ENCODE data around the gene MROH2A.

The MROH2A gene

GRCh38 chr2:233838726-233839446 is 60.8 kb downstream of the MROH2A start:
- no peak for DNase-seq (ENCODE audit: low spot score)

- DNase-seq (ENCODE audit: low spot score), result no peak
Measured at GRCh38 chr2:233839447-233839820, 61.3 kb downstream of the MROH2A start.

DNA sequence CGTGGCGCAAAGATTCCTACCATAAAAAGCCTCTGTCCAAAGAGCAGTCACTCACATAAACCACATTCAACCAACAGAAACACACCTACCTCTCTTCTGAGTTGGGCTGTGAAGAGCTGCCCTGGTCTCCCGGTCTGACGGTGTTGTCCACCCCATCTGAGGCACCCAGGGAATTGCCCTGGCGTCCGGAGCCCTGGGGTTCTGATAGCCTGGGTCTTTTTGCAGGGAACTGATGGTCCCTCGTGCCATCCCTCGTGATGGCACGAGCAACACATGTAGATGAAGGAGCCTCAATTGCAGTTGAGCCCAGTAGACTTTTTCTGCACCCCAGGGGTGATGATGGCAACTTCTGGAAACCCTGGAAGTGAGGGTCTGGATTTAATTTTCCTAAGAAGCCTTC is 62.4 kb downstream of the MROH2A start:
- no peak for DNase-seq (ENCODE audit: low spot score)

DNA sequence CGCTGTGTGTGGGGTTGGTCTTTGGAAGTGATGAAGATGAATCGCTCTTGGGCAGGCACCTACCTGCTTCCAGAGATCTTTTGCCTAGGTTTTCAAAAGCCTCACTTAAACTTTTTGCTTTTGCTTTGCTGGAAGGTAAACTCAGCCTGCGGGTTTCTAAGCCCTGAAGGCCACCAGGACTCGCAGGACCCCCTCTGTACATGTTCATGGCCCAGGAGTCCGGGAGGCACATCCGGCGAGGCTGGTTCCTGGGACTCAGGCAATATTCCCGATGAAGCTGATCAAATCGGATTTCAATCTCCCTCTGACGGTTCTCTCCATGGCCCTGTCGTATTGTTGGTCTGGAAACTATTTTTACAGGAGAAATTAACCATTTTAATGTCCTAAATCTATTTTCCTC is 63.1 kb downstream of the MROH2A start:
- DNase-seq (ENCODE audit: low spot score), result no peak

DNA sequence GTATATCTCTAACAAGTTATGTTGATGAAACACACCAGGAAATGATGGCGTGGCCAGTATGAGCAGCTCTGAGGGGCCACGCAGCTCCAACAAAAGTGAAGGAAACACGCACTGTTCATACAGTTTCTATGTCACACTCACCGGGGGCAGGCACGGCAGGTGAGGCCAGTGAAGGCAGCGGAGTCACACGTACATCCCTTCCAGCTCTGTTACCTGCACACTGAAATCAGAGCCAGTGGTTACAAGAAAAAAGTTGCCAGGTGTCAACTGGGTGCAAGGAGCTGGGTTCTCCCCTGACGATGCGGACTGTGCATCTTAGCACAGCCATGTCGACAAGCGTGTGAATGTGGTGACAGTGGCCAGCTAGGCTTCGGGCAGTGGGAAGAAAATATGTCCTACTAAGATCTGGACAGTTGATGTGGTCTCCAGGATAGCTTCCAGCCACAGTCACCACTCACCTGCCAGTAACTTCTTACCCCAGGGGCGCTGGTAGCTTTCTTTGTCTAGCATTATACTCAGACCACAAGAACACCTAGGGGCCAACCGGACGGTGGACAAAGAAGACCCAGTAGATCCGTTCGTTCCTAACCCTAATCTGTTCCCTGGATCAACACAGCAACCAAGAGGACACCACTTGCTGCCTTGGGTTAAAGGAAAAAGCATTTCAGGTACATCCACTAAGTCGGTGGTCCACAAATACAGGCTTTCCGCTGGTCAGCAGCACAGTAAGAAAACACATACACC is 66.1 kb downstream of the MROH2A start:
- no peak for DNase-seq (ENCODE audit: low spot score)

GRCh38 chr2:233844836-233845235 is 66.7 kb downstream of the MROH2A start:
- no peak for DNase-seq (ENCODE audit: low spot score)

DNA sequence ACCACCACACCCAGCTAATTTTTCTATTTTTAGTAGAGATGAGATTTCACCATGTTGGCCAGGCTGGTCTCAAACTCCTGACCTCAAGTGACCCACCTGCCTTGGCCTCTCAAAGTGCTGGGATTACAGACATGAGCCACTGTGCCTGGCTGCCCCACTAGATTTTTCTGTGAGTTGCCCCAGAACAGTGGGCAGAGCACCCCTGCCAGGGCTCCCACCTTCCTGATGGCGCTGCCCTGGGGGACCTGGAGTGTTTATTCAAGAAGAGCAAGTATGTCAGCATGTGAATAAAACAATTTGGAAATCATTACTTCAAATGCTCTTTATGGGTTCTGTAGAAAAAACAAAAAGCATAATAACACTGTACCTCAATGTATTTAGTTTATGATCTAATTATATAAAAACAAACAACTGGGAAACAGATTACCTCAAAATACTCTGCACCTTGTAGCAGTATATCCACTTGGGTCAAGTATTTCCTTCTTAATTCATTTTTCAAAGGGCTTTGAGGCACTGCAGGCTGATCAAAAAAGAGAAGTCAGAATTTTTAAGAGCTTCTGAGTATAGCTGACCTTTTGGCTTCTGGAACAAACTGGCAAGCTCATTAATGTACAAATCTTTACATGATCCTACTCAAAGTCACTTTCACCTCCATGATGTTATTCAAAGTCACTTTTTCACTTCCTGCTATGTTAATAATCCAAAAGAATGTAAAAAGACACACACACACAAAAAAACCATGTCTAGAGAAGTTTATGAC is 67.4 kb downstream of the MROH2A start:
- no peak for DNase-seq (ENCODE audit: low spot score)

DNA sequence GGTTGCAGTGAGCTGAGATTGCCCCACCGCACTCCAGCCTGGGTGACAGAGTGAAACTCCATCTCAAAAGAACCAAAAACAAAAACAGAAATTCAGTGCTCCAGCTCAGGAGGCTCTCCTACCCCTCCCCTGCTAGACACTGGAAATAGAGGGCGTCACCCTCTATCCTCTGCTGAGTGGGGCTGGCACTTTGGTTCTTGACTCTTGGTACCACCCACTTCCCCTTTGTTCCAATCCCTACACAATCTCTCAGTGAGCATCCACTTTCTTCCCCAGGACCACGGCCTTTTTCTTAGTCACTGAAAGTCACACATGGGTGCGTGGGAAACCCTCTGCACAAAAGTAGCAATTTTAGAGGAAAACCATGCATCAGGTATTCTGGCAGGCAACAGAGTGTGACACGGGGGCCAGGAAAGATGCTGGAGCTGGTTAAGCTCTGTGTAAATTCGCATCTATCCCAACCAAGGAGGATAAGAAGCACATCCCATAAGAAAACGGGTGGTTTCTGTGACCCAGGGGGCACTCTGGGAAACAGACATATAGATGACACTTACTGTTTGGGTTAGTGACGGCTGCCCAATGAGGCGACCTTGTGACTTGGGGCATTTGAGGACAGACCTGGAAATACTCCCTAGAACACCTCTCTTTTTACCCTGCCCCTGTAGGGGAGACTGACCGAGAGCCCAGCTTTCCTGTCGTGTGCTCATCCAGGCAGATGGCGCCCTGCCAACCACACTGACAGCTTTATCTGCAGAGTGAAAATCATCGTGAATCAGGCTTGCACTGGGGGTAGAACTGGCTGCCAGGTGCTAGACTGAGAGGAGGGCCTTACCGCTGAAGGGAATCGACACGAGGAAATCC is 68.5 kb downstream of the MROH2A start:
- DNase-seq (ENCODE audit: low spot score), result peak; percentile 27

DNA sequence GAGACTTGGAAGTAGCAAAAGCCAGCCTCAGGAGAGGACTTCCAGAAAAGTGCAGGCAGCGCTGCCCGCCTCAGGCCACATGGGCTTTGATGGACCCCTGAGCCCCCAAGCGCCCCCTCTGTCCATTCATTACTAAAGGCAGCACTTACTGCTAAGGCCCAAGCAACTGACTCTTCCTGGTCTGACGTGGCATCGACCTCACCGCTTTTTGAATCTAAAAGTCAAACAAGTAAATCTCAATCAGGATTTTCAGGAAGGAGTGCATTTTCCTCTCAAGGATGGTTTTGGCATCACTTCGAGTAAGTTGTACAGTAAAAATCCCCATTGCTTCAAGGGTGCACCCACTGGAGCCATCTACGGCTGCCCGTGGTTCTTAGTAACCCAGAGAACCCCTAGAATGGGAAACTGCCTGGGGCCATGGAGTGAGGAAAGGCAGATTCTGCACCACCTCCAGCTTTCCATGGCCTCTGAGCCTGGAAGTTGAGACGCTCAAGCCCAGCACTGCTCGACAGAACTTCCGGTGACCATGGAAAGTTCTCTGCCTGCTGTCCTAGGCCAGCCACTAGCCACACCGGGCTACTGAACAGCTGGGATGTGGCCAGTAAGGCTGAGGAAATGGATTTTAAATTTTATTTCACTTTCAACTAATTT is 69.2 kb downstream of the MROH2A start:
- DNase-seq (ENCODE audit: low spot score), result no peak

DNA sequence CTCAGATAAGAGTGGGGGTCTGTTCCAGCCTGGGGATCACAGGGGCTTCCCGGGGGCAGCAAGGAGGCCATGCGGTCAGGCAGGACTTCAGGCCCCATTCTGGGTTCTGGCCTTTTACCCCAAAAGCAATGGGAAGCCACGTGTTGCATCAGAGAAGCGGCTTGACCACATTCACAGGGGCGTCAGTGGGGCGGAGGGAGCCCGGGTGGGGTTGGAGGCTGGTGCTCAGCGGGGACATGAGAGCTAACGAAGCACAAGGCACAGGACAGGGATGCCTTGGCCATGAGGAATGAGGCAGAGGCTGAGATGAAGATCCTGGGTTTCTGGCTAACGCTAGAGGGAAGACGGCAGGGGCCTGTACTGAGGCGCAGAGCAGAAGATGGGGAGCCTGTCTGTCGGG is 70.1 kb downstream of the MROH2A start:
- no peak for DNase-seq (ENCODE audit: low spot score)

DNA sequence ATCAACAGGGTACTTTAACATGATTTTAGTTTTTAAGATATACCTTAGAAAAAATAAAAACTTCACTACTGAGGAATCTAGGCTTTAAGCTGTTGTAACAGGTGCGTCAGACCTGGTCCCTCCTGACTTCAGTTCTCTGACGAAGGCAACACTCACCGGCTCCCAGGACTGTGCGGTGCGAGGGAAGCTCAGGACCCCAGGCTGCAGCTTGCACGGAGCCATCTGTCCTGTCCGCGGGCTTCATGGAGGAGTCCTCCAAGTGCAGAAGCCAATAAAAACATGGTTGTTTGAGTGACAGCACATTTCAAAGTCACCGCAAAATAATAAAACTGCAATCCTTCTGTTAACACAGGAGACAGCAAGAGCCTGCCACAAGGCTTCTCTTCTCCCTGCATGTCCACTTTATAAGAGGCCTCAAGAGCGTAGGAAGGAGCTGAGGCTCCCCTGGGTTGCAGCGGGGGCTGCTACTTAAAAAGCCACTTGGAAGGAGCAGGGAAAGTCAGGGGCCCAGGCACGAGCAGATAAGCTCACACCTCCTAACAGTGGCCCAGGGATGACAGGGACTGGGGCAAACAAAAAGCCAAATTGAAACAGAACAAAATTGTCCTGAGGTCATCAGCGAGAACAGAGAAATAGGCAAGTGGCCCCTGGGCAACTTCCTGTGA is 71.6 kb downstream of the MROH2A start:
- no peak for DNase-seq (ENCODE audit: low spot score)

GRCh38 chr2:233850745-233851144 is 72.6 kb downstream of the MROH2A start:
- DNase-seq (ENCODE audit: low spot score), result no peak

DNA sequence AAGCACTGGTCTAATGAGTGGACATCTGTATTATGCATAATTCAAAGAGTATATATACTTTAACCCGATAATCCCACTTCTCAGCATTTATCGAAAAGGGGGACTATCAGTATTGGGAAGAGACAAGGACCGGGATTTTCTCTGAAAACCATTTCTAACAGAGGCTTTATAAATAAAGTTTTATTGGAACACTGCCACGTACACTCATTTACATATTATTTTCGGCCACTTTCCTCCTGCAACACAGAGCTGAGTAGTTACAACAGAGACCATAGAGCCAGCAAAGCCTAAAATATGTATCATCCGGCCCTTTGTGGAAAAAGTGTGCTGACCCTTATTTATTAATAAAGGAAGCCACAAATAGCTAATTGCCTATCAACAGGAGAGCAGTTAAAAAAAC is 73.0 kb downstream of the MROH2A start:
- DNase-seq (ENCODE audit: low spot score), result no peak

DNA sequence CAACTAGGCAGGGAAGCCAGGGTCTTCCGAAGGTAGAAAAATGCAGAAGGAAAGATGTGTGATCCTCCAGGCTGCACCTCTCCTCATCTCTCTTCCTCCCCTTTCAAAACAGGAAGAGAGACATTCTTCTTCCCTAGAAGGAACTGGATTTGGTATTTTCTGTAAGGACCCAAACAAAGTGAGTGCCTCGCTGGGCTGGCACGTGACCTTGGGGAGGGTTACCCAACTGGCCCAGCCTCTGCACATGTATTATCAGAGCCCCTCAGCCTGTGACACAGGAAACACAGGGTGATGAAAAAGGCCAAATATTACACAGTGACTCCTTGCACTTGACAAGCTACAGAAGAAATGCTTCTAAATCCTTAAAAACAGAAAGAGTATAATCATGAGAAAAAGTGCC is 73.9 kb downstream of the MROH2A start:
- DNase-seq (ENCODE audit: low spot score), result peak; percentile 51

GRCh38 chr2:233853353-233853752 is 75.2 kb downstream of the MROH2A start:
- peak; percentile 26 for DNase-seq (ENCODE audit: low spot score)

DNA sequence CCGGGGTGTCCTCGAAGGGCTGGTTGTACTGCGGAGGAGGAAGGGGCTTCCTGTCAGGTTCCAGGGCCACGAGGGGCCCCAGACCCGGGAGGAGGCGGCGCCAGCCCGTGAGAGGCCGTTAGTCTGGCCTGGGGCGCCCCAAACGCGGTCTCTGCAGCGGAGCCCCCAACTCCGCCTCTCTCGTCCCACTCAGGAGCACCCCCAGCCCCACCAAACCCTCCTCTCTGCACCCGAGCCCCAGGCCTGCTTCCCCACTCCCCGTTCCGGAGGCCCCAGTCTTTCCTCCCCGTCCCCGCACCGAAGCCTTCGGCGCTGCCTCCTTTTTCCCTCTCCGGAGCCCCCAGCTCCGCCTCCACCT is 75.7 kb downstream of the MROH2A start:
- DNase-seq (ENCODE audit: low spot score), result no peak

- DNase-seq (ENCODE audit: low spot score), result peak; percentile 95
Measured at GRCh38 chr2:233854241-233854981, 76.3 kb downstream of the MROH2A start, which contains the start of gene HJURP. HJURP (minus strand) TSS chr2:233854535; CDS start chr2:233854500, 35 bp downstream.

- DNase-seq (ENCODE audit: low spot score), result no peak
Measured at GRCh38 chr2:233855345-233855744, 77.2 kb downstream of the MROH2A start.

DNA sequence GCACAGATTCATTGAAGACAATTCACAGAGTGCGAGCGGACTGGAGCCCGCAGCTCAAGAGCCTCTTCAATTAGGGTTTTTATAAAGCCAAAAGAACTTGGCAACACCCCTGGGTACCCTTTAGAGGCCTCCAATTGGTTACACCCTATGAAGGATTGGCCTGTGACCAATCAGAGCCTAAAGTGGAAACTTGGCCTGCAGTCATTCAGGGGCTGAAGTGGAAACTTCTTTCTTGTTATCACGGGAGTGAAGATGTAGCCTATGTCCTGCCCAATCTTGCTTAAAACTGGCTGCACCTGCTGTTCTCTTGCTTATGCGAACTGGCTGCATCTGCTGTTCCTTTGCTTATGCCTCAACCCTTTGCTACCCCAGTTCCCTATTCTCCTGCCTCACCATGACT is 78.1 kb downstream of the MROH2A start:
- DNase-seq (ENCODE audit: low spot score), result peak; percentile 91

DNA sequence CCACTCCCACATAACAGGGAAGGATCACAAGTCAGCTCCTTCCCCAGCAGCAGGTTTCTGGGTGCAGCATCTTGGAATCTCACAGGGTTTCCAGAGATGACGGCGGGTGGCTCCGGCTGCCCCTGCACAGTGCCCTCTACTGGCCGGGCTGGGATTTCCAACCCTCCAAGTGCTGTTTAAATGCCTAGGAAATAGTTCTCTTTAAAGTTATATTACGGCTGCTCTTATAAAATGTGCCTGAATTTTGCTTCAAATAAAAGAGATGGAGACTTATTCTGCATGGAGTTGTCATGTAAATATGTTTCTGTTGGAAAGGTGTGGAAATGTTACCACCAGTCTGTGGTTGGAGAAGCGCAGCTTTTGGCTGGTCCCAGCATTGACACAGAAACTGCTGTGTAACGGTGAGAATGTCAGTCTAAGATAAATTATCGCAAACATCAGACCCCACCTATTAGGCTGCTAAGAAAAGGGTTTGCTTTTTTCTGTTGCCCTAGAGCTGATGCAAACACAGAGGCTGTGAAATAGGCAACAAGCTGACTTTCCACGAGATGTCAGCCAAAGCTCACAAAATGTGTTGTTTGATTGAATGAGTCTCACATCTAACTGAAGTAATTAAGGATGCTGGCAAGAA is 79.5 kb downstream of the MROH2A start:
- DNase-seq (ENCODE audit: low spot score), result peak; percentile 87
